Brain microvascular endothelial cell (primary cell): Measurements from ENCODE around the gene USP22.
A peak's percentile ranks its signal among the peaks of the same experiment; 100 is the strongest.

ENCODE experiments used
- DNase-seq: peaks from one replicate; pipeline ENCODE4 v3.0.0-alpha.2; 2020
- H3K27ac ChIP-seq: fragments of 250-450 bp; sonication (Bioruptor Pico); 2 replicates; pipeline ENCODE4 v1.5.1; 2020; ENCODE audit warnings: mild to moderate bottlenecking, moderate library complexity
- H3K27me3 ChIP-seq: fragments of 250-450 bp; sonication (Bioruptor Pico); replicated peaks from 2 replicates; pipeline ENCODE4 v1.5.1; 2020; ENCODE audit warnings: mild to moderate bottlenecking
- H3K36me3 ChIP-seq: fragments of 250-450 bp; sonication (Bioruptor Pico); replicated peaks from 2 replicates; pipeline ENCODE4 v1.5.1; 2020; ENCODE audit warnings: mild to moderate bottlenecking
- H3K4me3 ChIP-seq: 2 replicates; pipeline ENCODE4 v1.5.1; 2011; ENCODE audit warnings: low read depth, mild to moderate bottlenecking, control low read depth, low read length, moderate library complexity
- CTCF ChIP-seq: IDR thresholded peaks from 2 replicates; pipeline ENCODE4 v1.5.1; 2011; ENCODE audit warnings: low read depth, mild to moderate bottlenecking, moderate library complexity, low read length, control low read depth, inconsistent platforms; ENCODE audit errors: missing control alignments
- in situ Hi-C: cut with HindIII; loops from 2 replicates; pipeline ENCODE4 v1.10.0; 2017; ENCODE audit warnings: low sequenced_read_pairs, low pct_ligation_motif_present

USP22 gene

GRCh38 chr17:21041741-21042457 lies 912 bp downstream of the USP22 start:
- Histone ChIP-seq H3K27ac (peak overlapping the region; percentile 96), H3K27me3 (no peaks in the 10 kb centered on the region), H3K36me3 (peaks cover 7% of the 10 kb centered on the region), H3K4me3 (peak overlapping the region; percentile 84)
- peak; percentile 63 for DNase-seq
- TF ChIP-seq CTCF = no peak
- in situ Hi-C loops = no loop called here

GRCh38 chr17:21039839-21040575 lies 2.8 kb downstream of the USP22 start:
- no peak overlapping the region for H3K27ac ChIP-seq
- H3K4me3 ChIP-seq = peak overlapping the region; percentile 84
- H3K27me3 ChIP-seq = no peaks in the 10 kb centered on the region
- peaks cover 7% of the 10 kb centered on the region for H3K36me3 ChIP-seq
- in situ Hi-C loops = no loop called here
- DNase-seq = no peak
- peak; percentile 61 for TF ChIP-seq CTCF

GRCh38 chr17:21037117-21037803 lies 5.6 kb downstream of the USP22 start:
- Histone ChIP-seq H3K27me3 (no peaks in the 10 kb centered on the region), H3K27ac (no peak overlapping the region), H3K4me3 (no peak overlapping the region), H3K36me3 (peaks cover 4% of the 10 kb centered on the region)
- in situ Hi-C loops = no loop called here
- TF ChIP-seq CTCF = no peak
- no peak for DNase-seq

- in situ Hi-C loops = no loop called here
- no peak for TF ChIP-seq CTCF
- Histone ChIP-seq H3K27ac (no peak overlapping the region), H3K36me3 (peaks cover 4% of the 10 kb centered on the region), H3K4me3 (no peak overlapping the region), H3K27me3 (no peaks in the 10 kb centered on the region)
- DNase-seq = no peak
Measured at GRCh38 chr17:21036361-21036881, 6.4 kb downstream of the USP22 start.

- in situ Hi-C loops = no loop called here
- peaks cover 4% of the 10 kb centered on the region for H3K36me3 ChIP-seq
- H3K4me3 ChIP-seq = no peak overlapping the region
- DNase-seq = no peak
- peak overlapping the region; percentile 7 for H3K27ac ChIP-seq
- no peak for TF ChIP-seq CTCF
- H3K27me3 ChIP-seq = no peaks in the 10 kb centered on the region
Measured at GRCh38 chr17:21035406-21035805, 7.4 kb downstream of the USP22 start.
